ENCODE data around the gene C1RL. TPM values are rescaled to one million over a fixed set of nuclear protein-coding genes. Genes with fewer than 3 reads are reported as not detected.

C1RL gene
- total RNA-seq, 4 donors from 2014 or later, result 38.1 to 42.3 (median 40.4) TPM

DNA sequence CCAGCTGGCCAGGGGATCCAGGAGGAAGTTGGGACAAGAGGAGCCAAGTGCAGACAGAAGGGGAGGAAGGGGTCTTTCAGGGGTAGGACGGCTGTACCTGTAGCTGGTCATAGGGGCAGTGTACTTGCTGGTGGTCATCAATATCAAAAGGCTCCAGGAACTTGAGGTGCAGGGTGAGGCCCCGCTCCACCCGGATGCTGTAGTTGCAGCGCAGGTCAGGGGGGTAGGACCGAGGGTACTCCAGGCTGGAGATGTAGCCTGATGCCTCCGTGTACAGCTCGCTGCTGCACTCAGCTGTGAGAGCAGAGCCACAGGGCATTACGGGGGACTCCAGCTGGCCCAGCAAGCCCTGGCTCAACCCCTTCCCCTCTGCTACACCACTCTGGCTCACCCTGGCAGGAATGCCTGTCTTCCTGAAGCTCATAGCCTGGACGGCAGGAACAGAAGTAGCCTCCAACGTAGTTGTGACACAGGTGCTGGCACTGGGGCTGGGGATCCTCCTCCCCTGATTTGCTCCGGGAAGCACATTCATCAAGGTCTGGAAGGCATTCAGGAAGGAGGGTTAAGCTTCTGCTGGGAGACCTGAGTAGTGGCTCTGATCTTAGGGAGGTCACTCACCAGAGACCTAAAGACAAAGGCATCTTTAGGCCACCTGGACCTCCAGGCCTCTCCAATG is 19.7 kb downstream of the C1RL start:
- DNase-seq (ENCODE audit: low spot score in 2 of 2), result peak in 1 of 2 donors; percentile 59
- TF ChIP-seq, protein P1, sequence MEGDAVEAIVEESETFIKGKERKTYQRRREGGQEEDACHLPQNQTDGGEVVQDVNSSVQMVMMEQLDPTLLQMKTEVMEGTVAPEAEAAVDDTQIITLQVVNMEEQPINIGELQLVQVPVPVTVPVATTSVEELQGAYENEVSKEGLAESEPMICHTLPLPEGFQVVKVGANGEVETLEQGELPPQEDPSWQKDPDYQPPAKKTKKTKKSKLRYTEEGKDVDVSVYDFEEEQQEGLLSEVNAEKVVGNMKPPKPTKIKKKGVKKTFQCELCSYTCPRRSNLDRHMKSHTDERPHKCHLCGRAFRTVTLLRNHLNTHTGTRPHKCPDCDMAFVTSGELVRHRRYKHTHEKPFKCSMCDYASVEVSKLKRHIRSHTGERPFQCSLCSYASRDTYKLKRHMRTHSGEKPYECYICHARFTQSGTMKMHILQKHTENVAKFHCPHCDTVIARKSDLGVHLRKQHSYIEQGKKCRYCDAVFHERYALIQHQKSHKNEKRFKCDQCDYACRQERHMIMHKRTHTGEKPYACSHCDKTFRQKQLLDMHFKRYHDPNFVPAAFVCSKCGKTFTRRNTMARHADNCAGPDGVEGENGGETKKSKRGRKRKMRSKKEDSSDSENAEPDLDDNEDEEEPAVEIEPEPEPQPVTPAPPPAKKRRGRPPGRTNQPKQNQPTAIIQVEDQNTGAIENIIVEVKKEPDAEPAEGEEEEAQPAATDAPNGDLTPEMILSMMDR (IDR thresholded peaks at IDR 0.05), result no peak
- TF ChIP-seq POLR2A (IDR thresholded peaks at IDR 0.05), result no peak
- no peak overlapping the region for H3K4me3 ChIP-seq (ENCODE audit: low read depth, poor library complexity, severe bottlenecking)
- intact Hi-C loops (cut with DNase I; ENCODE audit: low total_unique reads), result no loop called here
- 83 to 93% methylated on average over 8 to 11 of the region's 11 CpGs for WGBS, 2 donors

DNA sequence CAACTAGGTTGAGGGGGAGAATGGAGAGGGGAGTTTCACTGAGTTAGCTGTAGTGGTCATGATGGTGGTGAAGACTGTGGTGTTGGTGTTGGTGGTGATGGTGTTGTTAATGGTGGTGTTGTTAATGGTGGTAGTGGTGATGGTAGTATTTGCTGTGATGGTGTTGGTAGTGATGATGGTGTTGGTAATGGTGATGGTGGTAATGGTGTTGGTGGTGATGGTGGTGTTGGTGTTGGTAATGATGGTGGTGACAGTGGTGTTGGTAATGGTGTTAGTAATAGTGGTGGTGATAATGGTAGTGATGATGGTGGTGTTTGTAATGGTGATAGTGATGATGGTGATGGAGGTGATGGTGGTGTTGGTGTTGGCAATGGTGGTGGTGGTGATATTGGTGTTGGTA is 25.9 kb downstream of the C1RL start:
- H3K4me3 ChIP-seq (ENCODE audit: low read depth, poor library complexity, severe bottlenecking), result no peak overlapping the region
- peak in 1 of 2 donors; percentile 28 for DNase-seq (ENCODE audit: low spot score in 2 of 2)
- TF ChIP-seq, protein P1 (IDR thresholded peaks at IDR 0.05), result peak in 1 of 3 donors; percentile 54
- TF ChIP-seq POLR2A (IDR thresholded peaks at IDR 0.05), result no peak
- intact Hi-C loops (cut with DNase I; ENCODE audit: low total_unique reads), result no loop called here

DNA sequence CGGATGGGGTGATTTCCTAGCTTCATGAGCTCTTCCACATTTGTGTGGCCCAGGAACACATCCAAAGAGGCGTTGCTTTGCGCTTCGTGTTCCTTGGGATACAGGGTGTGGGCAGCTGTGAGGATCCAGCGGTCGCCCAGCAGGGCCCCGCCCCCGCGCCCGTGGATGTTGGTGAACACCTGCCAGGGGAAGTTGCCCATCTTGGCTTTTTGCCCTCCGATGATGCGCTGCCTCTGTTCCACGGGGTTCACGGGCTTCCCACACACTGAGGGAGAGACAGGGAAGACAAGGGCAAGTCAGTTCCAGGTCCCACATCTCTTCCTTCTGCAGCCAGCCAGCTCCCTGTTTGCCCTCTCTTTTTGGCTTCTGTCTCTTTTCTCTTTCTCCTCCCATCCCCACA is 28.0 kb downstream of the C1RL start:
- TF ChIP-seq POLR2A (IDR thresholded peaks at IDR 0.05), result no peak
- TF ChIP-seq, protein P1 (IDR thresholded peaks at IDR 0.05), result no peak
- DNase-seq (ENCODE audit: low spot score in 2 of 2), result peak in 1 of 2 donors; percentile 85
- H3K4me3 ChIP-seq (ENCODE audit: low read depth, poor library complexity, severe bottlenecking), result no peak overlapping the region
- intact Hi-C loops (cut with DNase I; ENCODE audit: low total_unique reads), result no loop called here
- 59 to 76% methylated on average over 14 of the region's 14 CpGs for WGBS, 2 donors

DNA sequence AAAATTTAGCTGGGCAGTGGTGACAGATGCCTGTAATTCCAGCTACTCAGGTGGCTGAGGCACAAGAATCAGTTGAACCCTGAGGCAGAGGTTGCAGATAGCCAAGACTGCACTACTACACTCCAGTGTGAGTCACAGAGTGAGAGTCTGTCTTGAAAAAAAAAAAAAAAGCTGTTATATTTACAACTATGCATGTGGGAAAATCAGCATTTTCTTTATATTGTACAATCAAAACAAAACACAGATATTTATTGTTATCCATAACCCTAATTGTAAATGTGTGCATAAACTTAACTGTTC is 29.2 kb downstream of the C1RL start:
- intact Hi-C loops (cut with DNase I; ENCODE audit: low total_unique reads), result no loop called here
- TF ChIP-seq POLR2A (IDR thresholded peaks at IDR 0.05), result no peak
- TF ChIP-seq, protein P1 (IDR thresholded peaks at IDR 0.05), result no peak
- H3K4me3 ChIP-seq (ENCODE audit: low read depth, poor library complexity, severe bottlenecking), result no peak overlapping the region
- DNase-seq (ENCODE audit: low spot score in 2 of 2), result no peak

DNA sequence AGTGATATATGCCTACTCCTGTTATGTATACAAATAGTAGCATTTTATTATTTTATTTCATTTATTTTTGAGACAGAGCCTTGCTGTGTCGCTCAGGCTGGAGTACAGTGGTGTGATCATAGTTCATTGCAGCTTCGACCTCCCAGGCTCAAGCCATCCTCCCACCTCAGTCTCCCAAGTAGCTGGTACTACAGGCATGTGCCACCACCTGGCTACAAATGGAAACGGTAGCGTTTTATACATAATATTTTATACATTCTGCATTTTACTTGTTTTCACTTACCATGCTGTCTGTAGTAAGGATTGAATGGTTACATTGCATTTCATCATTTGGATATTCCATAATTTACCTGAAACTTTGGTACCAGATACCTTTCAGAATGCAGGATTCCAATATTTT is 30.9 kb downstream of the C1RL start:
- DNase-seq (ENCODE audit: low spot score in 2 of 2), result no peak
- TF ChIP-seq, protein P1 (IDR thresholded peaks at IDR 0.05), result no peak
- TF ChIP-seq POLR2A (IDR thresholded peaks at IDR 0.05), result no peak
- intact Hi-C loops (cut with DNase I; ENCODE audit: low total_unique reads), result no loop called here
- 69 to 76% methylated on average over 4 of the region's 4 CpGs for WGBS, 2 donors
- H3K4me3 ChIP-seq (ENCODE audit: low read depth, poor library complexity, severe bottlenecking), result no peak overlapping the region

DNA sequence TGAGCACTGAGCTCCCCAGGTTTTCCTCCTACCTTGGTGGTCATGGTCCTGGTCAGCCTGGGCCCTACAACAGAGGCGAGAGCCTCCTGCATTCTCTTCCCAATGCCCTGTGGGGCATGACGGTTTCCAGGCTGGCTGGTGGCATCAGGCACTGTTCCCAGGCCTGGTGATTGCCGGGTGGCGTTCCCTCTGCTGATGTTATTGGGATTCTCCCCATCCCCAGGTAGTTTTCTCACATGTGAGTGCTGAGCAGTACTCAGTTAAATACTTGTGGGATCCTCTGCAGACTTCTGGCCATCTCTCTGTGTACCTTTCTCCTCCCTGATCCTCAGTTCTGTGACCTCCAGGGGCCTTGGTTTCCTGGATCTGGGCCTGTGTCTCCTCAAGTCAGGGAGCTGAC is 32.5 kb downstream of the C1RL start:
- TF ChIP-seq, protein P1 (IDR thresholded peaks at IDR 0.05), result no peak
- TF ChIP-seq POLR2A (IDR thresholded peaks at IDR 0.05), result no peak
- DNase-seq (ENCODE audit: low spot score in 2 of 2), result peak in 1 of 2 donors; percentile 80
- H3K4me3 ChIP-seq (ENCODE audit: low read depth, poor library complexity, severe bottlenecking), result no peak overlapping the region
- intact Hi-C loops (cut with DNase I; ENCODE audit: low total_unique reads), result no loop called here
- 93 to 94% methylated on average over 4 of the region's 4 CpGs for WGBS, 2 donors
